ENCODE data around the gene HCLS1. TPM values are rescaled to one million over a fixed set of nuclear protein-coding genes. Genes with fewer than 3 reads are reported as not detected.

Gene HCLS1
- total and polyA plus RNA-seq, 9 of the 15 experiments (the other 6 are each of a cell fraction or from before 2014, with no cell fraction given), result 4.8 to 34.1 (median 22.0) TPM

GRCh38 chr3:121594850-121595249 is 65.9 kb downstream of the HCLS1 start:
- no peak overlapping the region for H3K27ac ChIP-seq (ENCODE audit: extremely low read depth, low read depth, low read length)
- no peak overlapping the region for H3K4me2 ChIP-seq (ENCODE audit: insufficient read depth, low read length)
- ChIA-PET POLR2A (no interaction called here), CTCF (ENCODE audit: low intra/inter-chr PET ratio) (no interaction called here)
- no peaks in the 10 kb centered on the region for H3K9me3 ChIP-seq (replicated peaks; ENCODE audit: control insufficient read depth, insufficient read depth, low read depth, low read length)
- no peak overlapping the region for H3K4me3 ChIP-seq
- H4K20me1 ChIP-seq (replicated peaks; ENCODE audit: control insufficient read depth, insufficient read depth, low read length), result no peaks in the 10 kb centered on the region
- no TSS peak for BruUV-seq (replicated peaks)
- no peaks in the 10 kb centered on the region for H3K9me1 ChIP-seq (ENCODE audit: control insufficient read depth, insufficient read depth, low read length)
- no peaks in the 10 kb centered on the region for H3K4me1 ChIP-seq (replicated peaks in 1 of 2; ENCODE audit: control insufficient read depth in 2 of 2, insufficient read depth in 2 of 2, low read length in 2 of 2)
- TF ChIP-seq ZNF586 (CRISPR knock-in tag; conservative IDR thresholded peaks at IDR 0.05) (no peak), HDAC2 (IDR thresholded peaks at IDR 0.05) (no peak), KLF1 (tag; IDR thresholded peaks at IDR 0.05) (no peak), ZBTB34 (CRISPR knock-in tag; IDR thresholded peaks at IDR 0.05) (no peak), ZHX1 (conservative IDR thresholded peaks at IDR 0.05; ENCODE audit: low read length) (no peak), RAD51 (IDR thresholded peaks at IDR 0.05; ENCODE audit: borderline replicate concordance, low read depth) (no peak), ZZZ3 (IDR thresholded peaks at IDR 0.05) (no peak), ELK3 (CRISPR knock-in tag; IDR thresholded peaks at IDR 0.05) (no peak), GABPB2 (CRISPR knock-in tag; conservative IDR thresholded peaks at IDR 0.05) (no peak), ZNF511 (CRISPR knock-in tag; IDR thresholded peaks at IDR 0.05) (no peak), PTBP1 (IDR thresholded peaks at IDR 0.05; ENCODE audit: low read depth, low read length) (no peak), SMARCA5 (IDR thresholded peaks at IDR 0.05) (no peak), EP400 (IDR thresholded peaks at IDR 0.05) (no peak), SNIP1 (IDR thresholded peaks at IDR 0.05; ENCODE audit: low read depth) (no peak)
- no peaks in the 10 kb centered on the region; a peak in 1 of 5 replicates for H3K27me3 ChIP-seq (ENCODE audit: control insufficient read depth in 2 of 2, insufficient read depth in 2 of 2, low read length in 2 of 2)
- DNase-seq (ENCODE audit: extremely low read depth in 1 of 4, low spot score in 3 of 4), result no peak
- intact Hi-C loops (cut with micrococcal nuclease), result no loop called here
- WGBS (ENCODE audit: insufficient coverage, low coverage, missing lambda C conversion rate), result 0% methylated on average over 1 of the region's 2 CpGs
- no peak for ATAC-seq
- in situ Hi-C loops (cut with MboI), result no loop called here
- no peak overlapping the region for H2AFZ ChIP-seq (ENCODE audit: low read depth, low read length)
- no peaks in the 10 kb centered on the region for H3K79me2 ChIP-seq (ENCODE audit: control insufficient read depth, insufficient read depth, low read length)
- no peak for FAIRE-seq
- H3K36me3 ChIP-seq (ENCODE audit: control insufficient read depth, insufficient read depth, low read length), result no peaks in the 10 kb centered on the region
- no peak overlapping the region for H3K9ac ChIP-seq (ENCODE audit: insufficient read depth in 1 of 2, low read depth in 2 of 2, low read length in 2 of 2)
